ENCODE results near the gene EXOC6.

- TF ChIP-seq CTCF (conservative IDR thresholded peaks at IDR 0.05 in 1 of 2, IDR thresholded peaks at IDR 0.05 in 1 of 2; ENCODE audit: extremely low read depth in 1 of 2, insufficient read depth in 1 of 2, low read depth in 1 of 2, low read length in 2 of 2) (peak; percentile 56 to 81), EZH2 (IDR thresholded peaks at IDR 0.05; ENCODE audit: borderline replicate concordance, low read length) (no peak)
Measured at GRCh38 chr10:93039721-93040120, 191.4 kb downstream of the EXOC6 start.

Data from mammary epithelial cell (primary cell).